ENCODE measurements around the gene MACROD2. TPM values are rescaled to one million over a fixed set of nuclear protein-coding genes. Genes with fewer than 3 reads are reported as not detected.

Gene MACROD2
- total and polyA plus RNA-seq, 2 of the 4 experiments (the other 2 are of a cell fraction): not detected

DNA sequence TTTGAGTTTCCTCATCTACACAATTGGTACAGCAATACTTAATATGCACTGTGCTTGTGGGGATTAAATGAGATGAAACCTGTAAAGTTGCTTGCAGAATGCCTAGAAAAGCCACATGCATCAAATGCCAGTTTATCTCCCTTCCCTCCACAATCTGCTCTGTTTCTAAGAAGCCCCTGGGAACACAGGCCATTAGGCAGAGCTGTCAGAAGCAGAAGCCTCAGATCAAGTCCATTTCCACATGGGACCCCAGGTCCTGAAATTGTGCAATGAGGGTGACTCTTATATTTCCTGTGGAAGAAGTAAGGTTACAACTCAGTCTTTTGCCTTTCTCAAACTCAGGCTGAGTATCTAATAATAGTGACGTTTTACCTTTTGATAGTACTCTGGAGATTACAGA, 1840.5 kb downstream of the MACROD2 start:
- TF ChIP-seq FOS (IDR thresholded peaks at IDR 0.05; ENCODE audit: low read depth, low read length): no peak
- TF ChIP-seq, protein P1, sequence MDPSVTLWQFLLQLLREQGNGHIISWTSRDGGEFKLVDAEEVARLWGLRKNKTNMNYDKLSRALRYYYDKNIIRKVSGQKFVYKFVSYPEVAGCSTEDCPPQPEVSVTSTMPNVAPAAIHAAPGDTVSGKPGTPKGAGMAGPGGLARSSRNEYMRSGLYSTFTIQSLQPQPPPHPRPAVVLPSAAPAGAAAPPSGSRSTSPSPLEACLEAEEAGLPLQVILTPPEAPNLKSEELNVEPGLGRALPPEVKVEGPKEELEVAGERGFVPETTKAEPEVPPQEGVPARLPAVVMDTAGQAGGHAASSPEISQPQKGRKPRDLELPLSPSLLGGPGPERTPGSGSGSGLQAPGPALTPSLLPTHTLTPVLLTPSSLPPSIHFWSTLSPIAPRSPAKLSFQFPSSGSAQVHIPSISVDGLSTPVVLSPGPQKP (IDR thresholded peaks at IDR 0.05; ENCODE audit: borderline replicate concordance, low read depth, low read length): no peak
- TF ChIP-seq SMC3 (IDR thresholded peaks at IDR 0.05; ENCODE audit: low read depth, low read length): no peak
- no peak for TF ChIP-seq MXI1 (IDR thresholded peaks at IDR 0.05; ENCODE audit: borderline replicate concordance, low read depth, low read length)
- no peak for TF ChIP-seq BHLHE40 (IDR thresholded peaks at IDR 0.05; ENCODE audit: low read depth, low read length)
- TF ChIP-seq, protein P2, sequence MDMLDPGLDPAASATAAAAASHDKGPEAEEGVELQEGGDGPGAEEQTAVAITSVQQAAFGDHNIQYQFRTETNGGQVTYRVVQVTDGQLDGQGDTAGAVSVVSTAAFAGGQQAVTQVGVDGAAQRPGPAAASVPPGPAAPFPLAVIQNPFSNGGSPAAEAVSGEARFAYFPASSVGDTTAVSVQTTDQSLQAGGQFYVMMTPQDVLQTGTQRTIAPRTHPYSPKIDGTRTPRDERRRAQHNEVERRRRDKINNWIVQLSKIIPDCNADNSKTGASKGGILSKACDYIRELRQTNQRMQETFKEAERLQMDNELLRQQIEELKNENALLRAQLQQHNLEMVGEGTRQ (IDR thresholded peaks at IDR 0.05; ENCODE audit: low read depth, low read length): no peak
- H2AK5ac ChIP-seq (ENCODE audit: low read depth, low read length): no peak overlapping the region
- in situ Hi-C loops (cut with MboI; ENCODE audit: low sequenced_read_pairs): no loop called here
- no peak overlapping the region for H4K8ac ChIP-seq (ENCODE audit: low read depth in 2 of 2, low read length in 2 of 2)
- H3K4me1 ChIP-seq (ENCODE audit: control insufficient read depth, insufficient read depth, low read length): no peaks in the 10 kb centered on the region
- H2BK15ac ChIP-seq (ENCODE audit: low read depth, low read length): no peak overlapping the region
- ATAC-seq (ENCODE audit: low read depth) (no peak), DNase-seq (no peak)
- H3K14ac ChIP-seq (replicated peaks; ENCODE audit: low read depth, low read length): no peak overlapping the region
- H3K23ac ChIP-seq (ENCODE audit: low read depth, low read length): no peak overlapping the region
- no peaks in the 10 kb centered on the region for H3K36me3 ChIP-seq (ENCODE audit: control insufficient read depth, insufficient read depth, low read length)
- dilution Hi-C loops (cut with HindIII; ENCODE audit: low sequenced_read_pairs, unreplicated experiment): no loop called here
- H3K18ac ChIP-seq (ENCODE audit: low read depth, low read length): no peak overlapping the region
- H4K5ac ChIP-seq (ENCODE audit: low read depth, low read length): no peak overlapping the region
- intact Hi-C loops (cut with micrococcal nuclease): no loop called here
- H4K20me1 ChIP-seq (ENCODE audit: insufficient read depth, low read length): no peaks in the 10 kb centered on the region
- H3K4ac ChIP-seq (ENCODE audit: low read depth, low read length): no peak overlapping the region
- no peak overlapping the region for H3K4me2 ChIP-seq (ENCODE audit: low read depth, low read length)
- no peak overlapping the region for H2BK120ac ChIP-seq (ENCODE audit: low read depth, low read length)
- no peaks in the 10 kb centered on the region for H3K9me1 ChIP-seq (ENCODE audit: insufficient read depth, low read length)
- peaks cover 9% of the 10 kb centered on the region for H3K9me3 ChIP-seq (ENCODE audit: control insufficient read depth, insufficient read depth, low read length)
- no peak overlapping the region for H3K4me3 ChIP-seq (ENCODE audit: insufficient read depth, low read depth, low read length)
- BruUV-seq (replicated peaks): no TSS peak
- WGBS, 2 experiments (ENCODE audit: extremely low coverage in 2 of 2, insufficient read length in 1 of 2): no CpG with 5 or more reads among the region's 1 CpG
- H3K79me1 ChIP-seq (ENCODE audit: low read depth in 1 of 2, low read length in 2 of 2): no peaks in the 10 kb centered on the region
- ChIA-PET POLR2A (ENCODE audit: unreplicated experiment) (no interaction called here), CTCF (no interaction called here)
- H3K56ac ChIP-seq (ENCODE audit: extremely low read depth, insufficient read depth, low read length): no peak overlapping the region
- no peak overlapping the region for H2BK20ac ChIP-seq (ENCODE audit: low read depth, low read length)
- H3K27ac ChIP-seq (ENCODE audit: insufficient read depth, low read length): no peak overlapping the region
- H2BK5ac ChIP-seq (ENCODE audit: low read depth, low read length, poor library complexity, severe bottlenecking): no peak overlapping the region
- no peaks in the 10 kb centered on the region for H3K27me3 ChIP-seq (ENCODE audit: control insufficient read depth, insufficient read depth, low read length)
- no peak overlapping the region for H2AK9ac ChIP-seq (replicated peaks; ENCODE audit: low read depth, low read length, poor library complexity)
- no peak overlapping the region for H4K91ac ChIP-seq (ENCODE audit: insufficient read depth, low read depth, low read length)
- H2AFZ ChIP-seq (replicated peaks; ENCODE audit: low read length, poor library complexity): no peak overlapping the region
- H3K9ac ChIP-seq (ENCODE audit: low read depth, low read length): no peak overlapping the region

All from IMR-90 (cell line).